Cerebellar cortex (tissue), 1 donor: ENCODE measurements around the gene UBASH3A.
"Not testable (repeated sequence)": the region's sequence is repeated elsewhere in the genome, so short reads cannot be mapped to it uniquely, and the experiment has no call there.

ENCODE experiments used
- DNase-seq: peaks from one replicate; pipeline ENCODE4 v3.0.0-alpha.2; 2015; ENCODE audit warnings: low spot score

UBASH3A gene

DNA sequence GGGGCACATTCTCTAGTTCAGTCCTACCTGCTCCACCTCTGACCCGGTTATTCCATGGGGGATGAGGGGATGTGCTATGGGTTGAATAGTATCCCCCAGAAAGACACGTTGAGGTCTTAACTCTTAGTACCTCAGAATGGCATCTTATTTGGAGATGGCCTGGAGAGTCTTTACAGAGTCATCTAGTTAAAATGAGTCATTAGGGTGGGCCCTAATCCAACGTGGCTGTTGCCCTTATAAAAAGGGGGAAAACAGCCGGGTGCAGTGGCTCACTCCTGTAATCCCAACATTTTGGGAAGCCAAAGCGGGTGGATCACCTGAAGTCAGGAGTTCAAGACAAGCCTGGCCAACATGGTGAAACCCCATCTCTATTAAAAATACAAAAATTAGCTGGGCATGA, 13.5 kb upstream of the UBASH3A start:
- DNase-seq = no peak

DNA sequence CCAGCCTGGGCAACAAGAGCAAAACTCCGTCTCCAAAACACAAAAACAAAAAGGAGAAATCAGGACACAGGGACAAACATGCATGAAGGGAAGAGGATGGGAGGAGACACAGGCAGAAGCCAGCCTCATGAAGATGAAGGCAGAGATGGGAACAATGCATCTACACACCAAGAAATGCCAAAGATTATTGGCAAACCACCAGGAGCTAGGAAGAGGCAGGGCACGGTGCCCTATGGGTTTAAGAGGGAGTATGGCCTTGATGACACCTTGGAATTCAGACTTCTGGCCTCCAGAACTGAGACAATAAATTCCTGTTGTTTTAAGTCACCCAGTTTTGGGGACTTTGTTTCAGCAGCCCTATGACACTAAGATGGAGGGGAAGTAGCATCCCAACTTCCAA, 13.0 kb upstream of the UBASH3A start:
- DNase-seq = no peak

DNA sequence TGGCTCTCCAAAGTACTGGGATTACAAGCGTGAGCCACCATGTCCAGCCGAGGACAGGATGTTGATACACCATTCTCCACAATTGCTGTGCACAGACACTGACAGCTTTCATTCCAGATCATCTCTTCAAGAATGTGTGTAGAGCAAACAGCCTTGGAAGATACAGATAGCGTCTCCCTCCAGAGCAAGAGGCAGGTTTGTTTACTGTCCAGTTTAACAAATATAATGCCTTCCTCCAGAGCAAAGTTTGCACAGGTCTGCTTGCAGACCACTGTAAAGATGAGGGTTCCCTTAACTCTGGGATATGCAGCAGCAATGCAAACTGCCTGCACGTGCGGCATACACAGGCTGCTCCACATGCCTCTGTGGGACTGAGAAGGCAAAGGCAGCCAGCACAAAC, 12.4 kb upstream of the UBASH3A start:
- DNase-seq = no peak

DNA sequence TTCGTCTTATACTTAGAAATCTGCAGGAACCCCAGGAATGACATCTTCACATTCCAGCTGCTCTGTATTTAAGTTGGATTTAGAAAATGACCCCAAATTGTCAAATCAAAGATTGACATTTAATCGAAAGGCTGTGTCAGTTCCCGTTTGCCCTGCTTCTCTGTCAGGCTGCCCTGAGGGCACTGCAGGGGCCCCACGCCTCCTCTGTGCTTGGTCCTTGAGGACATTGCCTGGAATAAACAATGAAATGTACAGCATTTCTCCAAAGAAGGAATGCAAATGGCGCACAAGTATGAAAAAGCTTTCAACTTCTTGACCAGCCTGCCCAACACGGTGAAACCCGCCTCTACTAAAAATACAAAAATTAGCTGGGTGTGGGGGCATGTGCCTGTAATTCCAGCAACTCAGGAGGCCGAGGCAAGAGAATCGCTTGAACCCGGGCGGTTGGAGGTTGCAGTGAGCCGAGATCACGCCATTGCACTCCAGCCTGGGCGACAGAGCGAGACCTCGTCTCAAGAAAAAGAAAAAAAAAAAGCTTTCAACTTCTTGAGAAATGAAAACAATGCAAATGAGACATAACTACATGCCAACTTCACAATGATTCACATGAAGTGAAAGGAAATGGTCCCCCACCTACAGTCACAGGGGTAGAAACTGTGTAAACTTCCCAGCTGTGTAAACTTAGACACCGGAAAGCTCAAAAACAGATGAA, 10.8 kb upstream of the UBASH3A start:
- DNase-seq = no peak

DNA sequence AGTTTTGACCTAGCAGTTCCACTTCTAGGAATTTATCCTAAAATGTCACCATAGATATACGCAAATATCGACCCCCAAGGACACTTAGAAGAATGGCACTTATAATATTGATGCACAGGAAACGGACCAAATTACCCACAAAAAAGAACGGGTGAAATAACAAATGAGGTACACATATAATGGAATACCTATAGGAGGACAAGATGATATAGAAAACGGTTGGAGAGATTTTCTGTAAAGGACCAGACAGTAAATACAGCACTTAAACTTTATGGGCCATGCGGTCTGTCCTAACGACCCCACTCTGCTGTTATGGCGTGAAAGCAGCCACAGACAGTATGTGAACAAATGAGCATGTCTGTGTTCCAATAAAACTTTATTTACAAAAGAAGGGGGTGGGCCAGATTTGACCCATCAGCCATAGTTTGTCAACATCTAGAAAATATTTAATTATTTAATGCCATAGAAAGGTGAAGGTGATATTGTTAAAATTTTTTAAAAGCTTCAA, 10.2 kb upstream of the UBASH3A start:
- no peak for DNase-seq

DNA sequence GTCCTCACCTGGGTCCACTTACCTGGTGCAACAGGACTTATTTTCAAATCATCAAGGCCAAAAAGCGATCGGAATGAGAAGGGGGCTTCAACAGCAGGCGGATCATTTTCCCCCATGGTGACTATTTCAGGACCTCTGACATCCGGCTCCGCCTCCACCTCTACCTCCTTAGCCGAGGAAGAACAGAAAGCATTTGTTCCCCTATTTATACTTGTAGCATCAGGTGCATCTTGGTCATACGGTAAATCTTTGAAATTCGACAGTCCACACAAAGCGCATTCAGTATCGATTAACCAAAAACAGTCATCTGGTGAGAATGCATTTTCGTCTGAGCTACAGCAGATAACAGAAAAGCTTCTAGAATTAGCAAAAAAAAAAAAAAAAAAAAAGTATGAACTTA, 8.4 kb upstream of the UBASH3A start:
- no peak for DNase-seq

DNA sequence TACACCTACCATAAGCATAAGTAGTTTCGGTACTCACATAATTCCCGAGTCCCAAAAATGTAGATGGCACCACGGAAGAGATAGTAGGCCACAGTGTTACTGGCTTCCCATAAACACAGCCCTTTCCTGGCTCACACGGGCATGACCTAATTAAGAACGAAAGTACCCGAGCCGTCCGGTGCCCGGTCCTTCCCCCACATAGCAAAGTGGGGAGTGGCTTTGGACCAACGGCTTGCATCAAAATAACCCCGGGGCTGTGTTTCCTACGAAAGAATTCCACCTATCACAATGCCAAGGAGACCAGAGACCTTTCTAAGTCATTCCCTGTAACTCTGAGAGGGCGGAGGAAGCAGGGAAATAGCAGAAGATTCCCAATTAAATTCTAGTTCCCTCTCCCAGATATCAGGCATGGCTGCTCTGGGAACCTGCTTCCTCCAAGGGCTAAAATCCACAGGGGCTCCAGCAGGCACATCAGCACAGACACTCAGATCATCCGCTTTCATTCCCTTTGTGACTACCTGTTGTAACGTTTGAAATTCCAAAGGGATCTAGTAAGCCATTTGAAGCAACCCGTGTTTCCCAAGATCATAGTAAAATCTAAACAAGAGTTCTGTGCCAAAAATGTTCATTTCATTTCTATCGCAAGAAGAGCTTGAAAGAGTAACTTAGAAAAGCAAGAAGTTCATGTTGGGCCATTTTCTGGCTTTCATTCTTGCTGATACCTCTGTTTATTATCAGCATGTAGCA, 7.6 kb upstream of the UBASH3A start, which contains the start of gene TMPRSS3:
TSS of gene TMPRSS3 (minus strand) at position 148 of the 747 bp plus-strand sequence. CDS start 635 bp downstream, outside the sequence.
- no peak for DNase-seq

DNA sequence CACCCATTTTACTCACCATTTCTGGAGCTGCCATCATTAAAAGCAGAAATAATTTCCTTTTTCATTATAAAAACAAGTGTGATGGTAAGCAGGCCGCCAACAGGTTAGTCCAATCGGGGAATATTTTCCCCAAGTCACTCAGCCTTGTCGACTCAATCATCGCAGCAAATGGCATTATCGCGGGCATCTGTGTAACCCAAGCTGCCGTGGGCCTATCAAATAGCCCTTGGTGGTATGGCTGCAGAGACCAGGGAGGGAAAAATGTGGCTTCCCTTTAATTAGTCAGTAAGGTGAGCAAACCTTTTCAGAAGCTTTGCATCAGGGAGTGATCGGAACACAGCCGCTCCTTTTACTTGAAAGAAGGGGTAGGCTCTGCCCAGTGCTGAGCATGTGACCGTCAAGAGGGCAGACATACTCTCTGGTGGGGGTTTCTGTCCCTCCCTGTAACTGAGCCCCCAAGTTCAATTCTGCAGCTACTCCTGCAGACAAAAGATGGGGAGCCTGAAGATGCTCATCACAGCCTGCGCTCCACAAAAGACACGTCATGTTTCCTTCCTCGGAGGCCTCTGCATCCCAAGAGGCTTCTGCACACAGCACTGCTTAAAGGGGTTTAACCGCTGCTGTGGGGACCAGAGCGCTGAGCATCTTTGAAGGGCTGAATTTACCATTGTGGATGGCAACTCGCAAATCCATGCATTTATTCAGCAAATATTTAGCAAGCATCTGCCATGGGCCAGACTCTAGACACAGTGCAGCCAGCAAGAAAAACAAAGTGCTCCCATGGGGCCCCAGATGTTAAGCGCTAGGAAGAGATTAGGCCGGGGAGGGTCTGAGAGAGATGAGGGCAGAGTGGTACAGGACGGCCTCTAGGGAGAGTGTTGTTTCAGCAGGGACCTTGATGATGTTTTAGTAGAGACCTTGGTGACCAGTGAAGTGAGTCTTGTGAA, 6.6 kb upstream of the UBASH3A start:
- DNase-seq = no peak

DNA sequence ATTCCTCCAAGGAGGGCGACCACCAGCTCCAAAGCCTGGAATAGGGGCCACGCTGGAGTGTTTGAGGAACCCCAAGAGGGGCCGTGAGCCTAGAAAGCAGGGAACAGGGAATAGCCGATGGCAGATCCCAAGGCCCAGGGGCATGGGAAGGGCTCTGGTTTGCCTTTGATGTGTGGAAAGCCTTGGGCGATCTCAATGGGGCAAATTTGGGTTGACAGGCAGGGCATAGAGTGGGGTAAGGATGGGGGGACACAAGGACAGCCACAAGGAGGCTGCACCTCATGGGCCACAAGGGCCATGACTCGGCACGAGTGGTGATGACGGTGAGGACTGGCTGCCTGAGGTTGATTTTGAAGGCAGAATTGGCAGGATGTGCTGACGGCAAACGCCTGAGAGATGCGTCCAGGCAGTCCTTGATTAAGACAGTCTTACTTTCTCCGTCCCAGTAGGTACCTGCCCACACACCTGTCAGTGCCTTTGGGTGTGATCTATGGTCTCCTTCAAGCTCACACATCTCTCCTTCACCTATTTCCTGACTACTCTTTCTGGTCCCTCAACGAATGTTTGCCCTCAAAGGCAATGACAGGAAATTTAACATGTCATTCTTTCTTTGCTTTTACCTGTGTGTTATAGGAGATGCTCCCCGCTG, 5.8 kb upstream of the UBASH3A start:
- no peak for DNase-seq

DNA sequence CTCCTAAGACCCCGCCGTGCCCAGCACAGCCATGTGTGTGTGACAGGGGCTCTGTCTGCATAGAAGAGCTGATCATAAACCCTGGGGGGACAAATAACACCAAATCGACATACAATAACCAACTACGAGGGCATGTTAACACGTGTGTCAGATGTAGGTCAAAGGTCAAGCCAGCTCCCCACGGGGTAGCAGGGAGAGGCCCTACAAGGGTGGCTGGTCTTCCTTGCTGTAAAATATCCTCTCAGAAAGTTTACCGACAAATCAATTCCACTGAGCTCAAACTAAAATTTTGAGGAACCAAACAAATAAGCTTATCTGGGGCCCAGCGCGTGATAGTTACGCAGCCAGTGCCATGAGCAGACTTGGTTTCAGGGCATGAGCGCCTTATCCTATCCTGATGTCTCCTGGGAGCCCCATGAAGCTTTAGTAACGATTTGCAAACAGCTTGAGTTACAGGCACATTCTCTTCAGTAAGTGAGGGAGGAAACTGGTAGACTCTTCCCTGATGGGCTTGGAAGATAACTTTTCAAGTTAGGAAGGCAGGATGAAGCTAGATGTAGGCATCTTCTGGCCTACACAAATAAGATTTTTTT, 5.2 kb upstream of the UBASH3A start:
- no peak for DNase-seq

DNA sequence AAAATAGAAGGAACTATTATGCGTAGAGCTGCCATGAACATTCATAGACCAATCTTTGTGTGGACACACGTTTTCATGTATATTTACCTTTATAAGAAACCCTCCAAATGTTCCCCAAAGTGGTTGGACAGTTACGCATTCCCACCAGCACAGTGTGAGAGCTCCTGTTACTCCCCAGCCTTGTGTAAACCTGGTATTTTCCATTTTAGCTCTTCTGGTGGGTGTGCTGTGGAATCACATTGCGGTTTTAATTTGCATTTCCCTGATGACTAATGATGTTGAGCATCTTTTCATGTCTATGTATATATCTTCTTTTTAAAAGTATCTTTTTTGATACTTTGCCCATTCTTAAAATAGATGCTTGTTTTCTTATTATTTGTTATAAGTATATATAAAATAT, 3.2 kb upstream of the UBASH3A start:
- DNase-seq = no peak

DNA sequence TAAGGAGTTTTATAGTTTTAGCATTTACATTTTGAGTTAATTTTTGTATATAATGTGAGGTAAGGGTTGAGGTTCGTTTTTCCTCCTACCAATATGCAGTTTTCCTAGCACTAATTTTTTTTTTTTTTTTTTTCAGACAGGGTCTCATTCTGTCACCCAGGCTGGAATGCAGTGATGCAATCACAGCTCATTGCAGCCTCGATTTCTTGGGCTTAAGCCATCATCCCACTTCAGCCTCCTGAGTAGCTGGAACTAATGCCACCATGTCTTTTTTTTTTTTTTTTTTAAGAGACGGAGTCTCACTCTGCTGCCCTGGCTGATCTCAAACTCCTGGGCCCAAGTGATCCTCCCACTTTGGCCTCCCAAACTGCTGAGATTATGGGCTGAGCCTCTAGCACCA, 2.5 kb upstream of the UBASH3A start:
- no peak for DNase-seq

DNA sequence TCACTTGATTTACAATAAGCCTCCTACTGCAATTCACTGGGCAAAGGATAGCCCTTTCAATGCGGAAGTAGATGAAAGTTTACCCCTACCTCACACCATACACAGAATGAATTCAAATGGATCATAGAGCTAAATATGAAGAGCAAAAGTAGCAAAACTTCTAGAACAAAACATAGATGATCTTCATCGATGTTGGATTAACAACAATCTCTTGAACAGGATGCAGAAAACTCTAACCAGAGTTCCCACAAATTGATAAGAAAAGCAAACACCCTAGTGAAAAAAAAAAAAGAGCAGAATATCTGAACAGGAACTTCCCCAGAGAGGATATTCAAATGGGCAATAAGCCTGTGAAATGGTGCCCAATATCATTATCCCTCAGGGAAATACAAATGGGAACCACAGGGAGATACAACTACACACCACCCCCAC, 1.9 kb upstream of the UBASH3A start:
- no peak for DNase-seq

DNA sequence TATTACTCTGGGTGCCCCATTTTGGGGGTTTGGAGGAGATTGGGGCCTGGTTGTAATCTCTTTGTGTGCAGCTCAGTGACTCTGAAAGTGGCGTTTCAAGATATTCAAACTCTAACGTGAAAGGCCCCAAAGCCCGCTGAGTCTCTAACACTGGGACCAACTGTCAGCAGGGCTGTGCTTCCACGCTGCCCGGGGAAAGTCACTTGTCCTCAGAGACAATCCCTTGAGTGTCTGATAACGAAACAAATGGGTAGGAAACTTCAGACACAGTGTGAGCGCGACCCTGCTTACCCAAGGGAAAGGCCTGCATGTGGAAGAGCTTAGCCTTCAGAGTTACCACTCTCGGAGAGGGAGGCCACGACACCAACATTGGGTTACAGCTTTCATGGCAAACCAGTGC, 837 bp downstream of the UBASH3A start:
- no peak for DNase-seq

DNA sequence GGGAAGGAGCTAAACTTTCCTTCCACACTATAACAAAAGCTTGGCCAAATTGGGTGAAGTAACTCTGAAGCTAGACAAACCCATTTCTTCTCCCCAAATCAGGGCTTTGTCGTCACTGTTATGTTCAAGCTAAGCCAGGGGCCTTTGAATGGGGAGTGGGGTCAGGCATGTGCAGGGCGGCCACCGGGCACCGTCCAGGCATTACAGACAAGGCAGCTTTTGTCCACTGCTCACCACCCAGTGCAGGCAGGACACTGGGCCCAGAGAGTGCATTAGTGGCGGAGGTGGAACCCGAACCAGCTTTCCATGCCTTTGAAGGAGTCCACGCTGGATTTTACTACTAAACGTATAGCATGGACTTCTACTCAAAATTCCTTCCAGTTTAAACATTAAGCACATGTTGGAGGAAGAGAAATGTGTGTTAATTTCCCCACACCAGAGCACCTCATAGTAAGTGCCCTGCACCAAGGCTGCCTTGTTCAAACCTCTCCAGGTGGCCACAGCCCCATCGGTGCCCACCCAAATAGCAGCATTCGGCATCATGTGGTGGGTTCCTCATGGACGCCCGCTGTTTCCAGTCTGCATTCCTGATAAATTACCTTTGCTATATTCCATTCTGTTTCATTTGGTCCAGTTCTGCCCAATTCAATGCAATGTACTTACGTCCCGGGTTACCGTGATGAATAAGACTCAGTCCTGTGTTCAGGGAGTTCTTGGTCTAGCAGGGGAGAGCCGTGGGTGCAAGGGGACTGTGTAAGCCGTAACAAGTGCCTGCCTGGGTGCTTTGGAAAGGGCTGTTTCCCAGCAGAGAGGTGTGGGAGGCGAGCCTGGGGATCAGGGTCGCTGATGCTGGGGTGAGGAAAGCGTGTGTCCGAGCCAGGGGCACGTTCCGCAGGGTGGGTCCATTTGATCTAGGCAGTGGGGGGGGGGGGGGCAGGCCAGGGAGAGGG, 1.6 kb downstream of the UBASH3A start:
- no peak for DNase-seq

DNA sequence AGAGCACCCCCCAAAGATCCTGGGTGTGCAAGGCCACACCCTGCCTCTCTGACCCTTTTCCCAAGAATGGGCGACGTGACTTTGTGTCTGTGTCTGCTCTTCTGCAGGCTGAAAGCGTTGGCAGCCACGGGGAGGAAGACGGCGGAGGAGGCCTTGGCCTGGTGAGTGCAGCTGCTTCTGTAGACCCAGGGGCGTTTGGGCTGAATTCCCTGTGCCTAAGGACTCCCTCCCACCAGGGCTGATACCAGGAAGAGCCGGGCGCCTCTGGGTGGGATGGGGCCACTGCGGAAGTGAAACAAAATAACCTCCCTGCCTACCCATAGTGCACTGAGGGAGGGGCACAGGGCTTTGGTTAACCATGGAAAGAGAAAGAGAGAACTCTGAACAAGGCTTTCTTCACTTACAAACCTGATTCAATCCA, 2.5 kb downstream of the UBASH3A start:
- DNase-seq = no peak

DNA sequence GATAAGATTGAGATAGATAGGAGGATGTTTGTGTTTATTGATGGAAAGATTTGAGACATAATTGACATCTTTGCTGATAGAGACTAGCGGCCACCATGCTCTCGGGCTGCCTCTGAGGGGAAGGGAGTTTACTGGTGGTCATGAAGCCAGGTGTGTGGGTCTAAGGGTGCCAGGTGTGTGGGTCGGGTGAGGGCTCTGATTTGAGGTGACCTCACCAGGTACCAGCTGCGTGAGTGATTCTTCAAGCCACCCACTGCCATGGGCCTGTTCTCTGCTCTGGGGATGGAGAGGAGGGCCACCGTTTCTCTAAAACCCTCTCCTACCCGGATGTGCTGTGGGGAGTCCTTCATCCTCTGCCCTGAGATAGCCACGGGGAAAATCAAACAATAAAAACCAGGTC, 3.2 kb downstream of the UBASH3A start:
- no peak for DNase-seq

DNA sequence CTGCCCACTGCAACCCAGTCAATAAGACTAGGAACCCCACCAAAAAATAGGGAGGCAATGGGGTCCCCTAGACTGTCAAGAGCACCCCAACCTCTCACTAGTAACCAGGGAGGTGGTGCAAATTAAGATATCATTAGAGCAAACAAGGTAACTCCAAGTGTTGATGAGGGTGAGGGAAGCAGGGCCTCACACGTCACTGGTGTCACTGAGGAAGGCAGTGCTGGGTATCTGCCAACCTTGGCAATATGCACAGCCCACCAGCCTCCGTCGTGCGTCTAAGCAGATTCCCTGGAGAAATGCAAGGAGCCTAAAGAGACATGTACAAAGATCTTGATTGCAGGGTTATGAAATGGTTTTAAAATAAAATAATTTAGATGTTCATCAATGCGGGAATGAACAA, 3.8 kb downstream of the UBASH3A start:
- no peak for DNase-seq

DNA sequence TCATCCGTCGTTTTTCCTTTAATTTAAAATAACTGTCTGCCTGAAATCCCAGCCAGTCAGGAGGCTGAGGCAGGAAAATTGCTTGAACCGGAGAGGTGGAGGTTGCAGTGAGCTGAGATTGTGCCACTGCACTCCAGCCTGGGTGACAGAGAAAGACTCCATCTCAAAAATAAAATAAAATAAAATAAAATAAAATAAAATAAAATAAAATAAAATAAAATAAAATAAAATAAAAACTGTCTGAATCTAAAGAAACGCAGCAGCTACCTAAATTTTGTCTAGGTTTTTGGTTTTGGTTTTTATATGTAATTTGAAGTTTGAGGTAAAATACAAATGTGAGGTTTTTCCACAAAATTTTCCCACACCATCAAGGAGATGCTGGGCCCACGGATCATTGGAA, 5.0 kb downstream of the UBASH3A start:
- DNase-seq = not testable (repeated sequence)

DNA sequence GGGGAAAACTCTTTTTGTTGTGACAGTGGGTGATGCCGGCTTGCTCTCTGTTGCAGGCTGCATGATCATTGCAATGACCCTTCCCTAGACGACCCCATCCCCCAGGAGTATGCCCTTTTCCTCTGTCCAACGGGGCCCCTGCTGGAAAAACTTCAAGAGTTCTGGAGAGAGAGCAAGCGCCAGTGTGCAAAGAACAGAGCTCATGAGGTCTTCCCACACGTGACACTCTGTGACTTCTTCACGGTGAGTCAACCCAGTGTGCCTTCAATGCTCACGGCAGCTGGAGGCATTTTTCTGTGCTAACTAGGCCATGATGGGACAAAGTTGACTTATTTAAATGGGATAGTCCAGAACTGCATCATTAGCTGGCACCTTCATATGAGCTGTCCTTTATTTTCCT, 5.7 kb downstream of the UBASH3A start:
- no peak for DNase-seq
